GM12801 (cell line): ENCODE results near the gene DHRSX.

Experiments
- CTCF ChIP-seq: IDR thresholded peaks from one replicate; pipeline ENCODE4 v1.5.1; 2011; ENCODE audit warnings: control low read depth; ENCODE audit not compliant: insufficient read length; ENCODE audit errors: extremely low read depth

Gene DHRSX

GRCh38 chrX:2504706-2505332 is 4.0 kb upstream of the DHRSX start:
- no peak for TF ChIP-seq CTCF

- TF ChIP-seq CTCF, result no peak
Measured at GRCh38 chrX:2503591-2504500, 3.1 kb upstream of the DHRSX start.

GRCh38 chrX:2502668-2503519 is 2.1 kb upstream of the DHRSX start:
- no peak for TF ChIP-seq CTCF

GRCh38 chrX:2502120-2502667 is 1.4 kb upstream of the DHRSX start:
- no peak for TF ChIP-seq CTCF

- TF ChIP-seq CTCF, result no peak
Measured at GRCh38 chrX:2501559-2502102, 855 bp upstream of the DHRSX start.

GRCh38 chrX:2500091-2500802 is 529 bp downstream of the DHRSX start:
- no peak for TF ChIP-seq CTCF
